ENCODE measurements around the gene ILF3.

DNA sequence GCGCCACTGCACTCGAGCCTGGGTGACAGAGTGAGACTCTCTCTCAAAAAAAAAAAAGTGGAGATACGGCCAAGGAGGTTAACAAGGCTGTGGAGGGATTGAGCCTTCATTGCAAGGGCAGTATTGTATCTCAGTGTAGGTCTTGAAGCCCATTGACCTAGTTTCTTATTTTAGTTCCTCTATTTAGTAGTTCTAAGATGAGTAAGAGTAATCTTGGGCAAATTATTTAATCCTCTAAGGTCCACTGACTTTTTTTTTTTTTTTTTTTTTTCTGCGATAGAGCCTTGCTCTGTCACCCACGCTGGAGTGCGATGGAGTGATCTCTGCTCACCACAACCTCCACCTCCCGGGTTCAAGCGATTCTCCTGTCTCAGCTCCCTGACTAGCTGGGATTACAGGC is 14.3 kb upstream of the ILF3 start:
- TF ChIP-seq ZNF274 (IDR thresholded peaks at IDR 0.05; ENCODE audit: low read depth, low read length) (no peak), YY1 (IDR thresholded peaks at IDR 0.05; ENCODE audit: insufficient read depth, insufficient read length) (no peak), SUZ12 (IDR thresholded peaks at IDR 0.05; ENCODE audit: extremely low read depth, insufficient read depth, insufficient read length) (no peak)

Data from NT2/D1 (cell line).